ENCODE measurements around the gene RCAN2.

DNA sequence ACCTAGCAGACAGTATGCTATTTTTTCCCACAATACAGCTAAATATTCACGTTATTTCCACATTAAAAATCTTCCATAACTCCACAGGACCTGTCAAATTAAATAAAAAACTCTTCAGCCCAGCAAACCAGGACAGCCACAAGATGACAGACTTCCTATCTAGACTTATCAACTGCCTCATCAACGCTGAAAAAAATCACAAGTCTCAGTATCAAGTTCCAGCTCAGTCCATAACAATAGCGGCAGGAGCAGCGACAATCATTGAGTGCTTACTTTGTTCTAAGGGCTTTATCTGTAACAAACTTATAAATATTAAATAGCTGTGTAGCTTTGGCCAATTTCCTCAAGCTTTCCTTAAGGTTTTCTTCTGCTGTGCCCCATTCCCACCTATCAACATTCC lies 24.7 kb downstream of the RCAN2 start:
- TF ChIP-seq, protein P1, sequence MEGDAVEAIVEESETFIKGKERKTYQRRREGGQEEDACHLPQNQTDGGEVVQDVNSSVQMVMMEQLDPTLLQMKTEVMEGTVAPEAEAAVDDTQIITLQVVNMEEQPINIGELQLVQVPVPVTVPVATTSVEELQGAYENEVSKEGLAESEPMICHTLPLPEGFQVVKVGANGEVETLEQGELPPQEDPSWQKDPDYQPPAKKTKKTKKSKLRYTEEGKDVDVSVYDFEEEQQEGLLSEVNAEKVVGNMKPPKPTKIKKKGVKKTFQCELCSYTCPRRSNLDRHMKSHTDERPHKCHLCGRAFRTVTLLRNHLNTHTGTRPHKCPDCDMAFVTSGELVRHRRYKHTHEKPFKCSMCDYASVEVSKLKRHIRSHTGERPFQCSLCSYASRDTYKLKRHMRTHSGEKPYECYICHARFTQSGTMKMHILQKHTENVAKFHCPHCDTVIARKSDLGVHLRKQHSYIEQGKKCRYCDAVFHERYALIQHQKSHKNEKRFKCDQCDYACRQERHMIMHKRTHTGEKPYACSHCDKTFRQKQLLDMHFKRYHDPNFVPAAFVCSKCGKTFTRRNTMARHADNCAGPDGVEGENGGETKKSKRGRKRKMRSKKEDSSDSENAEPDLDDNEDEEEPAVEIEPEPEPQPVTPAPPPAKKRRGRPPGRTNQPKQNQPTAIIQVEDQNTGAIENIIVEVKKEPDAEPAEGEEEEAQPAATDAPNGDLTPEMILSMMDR (IDR thresholded peaks at IDR 0.05; ENCODE audit: low read length) = no peak
- TF ChIP-seq EZH2 (optimal IDR thresholded peaks at IDR 0.05; ENCODE audit: low read depth, low read length) (no peak), EZH2phosphoT487 (IDR thresholded peaks at IDR 0.05; ENCODE audit: low read length) (no peak)
